C1 segment of cervical spinal cord (tissue), 14 donors: ENCODE measurements around the gene ATP11A.

ENCODE experiments used
- DNase-seq, 14 donors: peaks; one replicate each; lab custom pipeline; 2025; lab: John Stamatoyannopoulos, UW

The ATP11A gene

DNA sequence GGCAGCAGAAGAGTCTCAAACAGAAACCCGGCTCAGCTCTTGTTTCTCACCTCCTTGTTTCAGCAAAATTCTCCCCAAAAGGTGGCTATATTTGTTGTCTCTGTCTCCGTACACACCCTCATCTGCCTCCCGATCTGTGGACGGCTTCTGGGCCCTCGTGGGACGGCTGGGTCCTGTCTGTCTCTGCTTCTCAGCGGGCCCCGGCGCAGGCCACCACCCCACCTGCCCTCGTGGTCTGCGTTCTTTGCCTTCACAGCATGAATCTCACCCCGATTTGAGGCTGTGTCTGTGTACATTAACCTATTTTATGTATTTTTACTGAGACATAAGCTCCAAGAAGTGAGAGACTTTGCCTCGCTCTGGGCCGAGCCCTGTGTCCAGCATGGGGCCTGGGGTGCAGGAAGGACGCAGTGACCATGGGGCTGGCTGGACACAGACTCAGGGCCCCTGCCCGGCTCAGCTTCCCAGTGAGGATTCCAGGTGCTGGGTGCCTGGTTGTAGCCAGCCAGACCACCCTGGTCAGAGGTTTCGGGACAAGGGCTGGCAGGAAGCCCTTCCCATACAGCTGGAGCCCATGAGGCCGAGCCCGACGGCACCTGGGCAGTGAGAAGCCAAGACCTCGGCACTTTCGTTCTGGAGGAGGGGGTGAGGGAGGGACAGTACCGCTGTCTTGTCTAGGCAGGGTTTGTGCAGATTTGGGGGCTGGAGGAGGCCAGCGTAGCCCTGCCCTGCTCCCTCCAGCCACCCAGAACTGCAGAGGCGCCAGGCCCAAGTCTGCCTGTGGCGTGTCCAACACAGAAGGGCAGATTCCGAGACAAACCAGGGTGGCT lies 200.7 kb downstream of the ATP11A start:
- no peak for DNase-seq

DNA sequence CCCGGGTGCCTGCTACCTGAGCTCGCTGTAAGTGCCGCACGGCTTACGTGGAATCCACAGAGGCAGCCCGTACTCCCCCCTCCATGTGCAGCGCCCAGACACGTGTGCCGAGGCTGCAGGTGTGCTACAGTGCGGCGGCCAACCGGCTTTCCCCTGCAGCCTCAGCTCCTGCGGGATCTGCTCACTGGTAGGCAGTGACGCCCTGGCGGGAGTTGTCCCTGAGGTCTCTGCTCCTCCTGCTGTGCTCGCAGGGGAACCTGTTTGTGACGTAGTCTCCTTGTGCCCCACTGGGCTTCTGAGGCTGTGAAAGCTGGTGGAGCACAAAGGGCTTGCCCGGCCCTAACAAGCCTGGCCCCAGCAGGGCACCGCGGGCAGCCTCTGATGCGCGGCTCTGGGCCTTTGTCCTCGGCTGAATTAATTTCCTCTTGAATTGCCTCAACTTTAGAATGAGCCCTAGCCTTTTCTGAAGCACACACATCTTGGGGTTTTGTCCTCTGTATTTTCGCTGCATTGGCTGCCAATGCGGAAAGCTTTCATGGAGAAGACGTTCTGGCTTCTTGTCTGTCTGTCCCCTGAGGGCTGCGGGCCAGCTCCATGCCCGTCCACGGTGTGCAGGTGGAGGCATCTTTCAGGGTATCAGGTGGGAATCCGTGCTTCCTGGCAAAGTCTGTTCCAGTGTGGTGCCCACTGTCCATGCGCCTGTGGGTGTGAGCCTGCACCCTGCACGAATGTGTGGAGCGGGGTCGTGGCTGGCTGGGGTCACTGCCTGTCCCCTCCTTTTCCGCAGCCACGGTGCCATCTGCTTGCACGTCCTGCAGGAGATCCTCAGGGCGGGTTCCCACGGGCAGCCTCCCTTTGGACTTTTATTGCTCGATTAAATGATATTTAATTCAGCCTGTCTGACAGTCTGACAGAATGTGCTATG lies 201.9 kb downstream of the ATP11A start:
- DNase-seq = no peak

GRCh38 chr13:112892426-112893206 lies 202.8 kb downstream of the ATP11A start:
- peak in 1 of 14 donors; percentile 1 for DNase-seq

GRCh38 chr13:112893207-112893569 lies 203.3 kb downstream of the ATP11A start:
- no peak for DNase-seq

DNA sequence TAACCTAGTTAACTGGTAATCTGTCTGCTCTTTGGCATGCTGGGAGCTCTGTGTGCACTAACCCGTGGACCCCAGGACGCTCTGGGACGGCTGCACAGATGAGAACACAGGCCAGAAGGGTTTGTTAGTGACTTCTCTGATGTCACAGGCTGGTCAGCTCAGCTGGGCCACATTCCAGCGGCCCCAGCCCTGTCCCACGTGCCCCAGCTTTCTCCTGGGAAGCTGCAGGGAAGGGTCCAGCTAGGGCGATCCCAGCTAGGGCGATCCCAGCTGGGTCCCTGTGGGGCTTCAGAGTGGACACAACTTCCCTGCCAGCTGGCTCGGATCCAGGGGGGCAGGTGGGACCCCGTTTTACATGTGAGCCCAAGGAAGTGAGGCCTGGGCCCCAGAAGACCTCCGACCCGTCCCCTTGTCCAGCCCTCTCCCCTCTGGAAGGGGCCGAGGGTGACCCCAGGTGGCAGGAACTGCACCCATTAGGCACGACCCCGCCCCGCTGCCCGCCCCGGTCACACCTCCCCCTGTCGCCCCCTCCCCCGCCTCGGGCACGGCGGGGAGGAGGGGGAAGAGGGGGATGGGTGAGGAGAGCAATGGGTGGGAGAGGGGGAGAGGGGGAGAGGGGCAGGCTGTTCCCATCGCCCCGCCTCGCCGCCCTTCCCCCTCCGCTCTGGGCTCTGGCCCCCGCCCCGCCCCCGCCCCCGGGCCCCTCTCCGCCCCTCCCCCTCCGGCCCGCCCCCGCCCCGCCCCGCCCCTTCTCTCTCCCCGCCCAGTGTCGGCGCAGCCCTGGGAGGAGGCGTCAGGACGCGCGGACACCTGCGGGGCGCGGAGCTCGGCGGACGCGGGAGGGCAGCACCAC lies 204.0 kb downstream of the ATP11A start:
- DNase-seq = peak in 2 of 14 donors; percentile 16 to 25

DNA sequence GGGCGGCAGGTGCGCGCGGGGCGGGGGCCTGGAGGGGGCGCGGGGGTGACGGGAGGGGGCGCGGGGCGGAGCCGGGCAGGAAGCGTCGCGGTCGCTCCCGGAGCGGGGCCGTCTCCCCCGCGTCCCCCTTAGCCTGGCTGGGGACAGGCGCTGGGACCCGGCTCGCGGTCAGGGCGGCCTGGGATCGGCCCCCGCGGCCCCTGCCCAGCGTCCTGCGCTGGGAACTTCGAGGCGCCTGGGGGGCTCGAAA lies 204.5 kb downstream of the ATP11A start:
- no peak for DNase-seq

DNA sequence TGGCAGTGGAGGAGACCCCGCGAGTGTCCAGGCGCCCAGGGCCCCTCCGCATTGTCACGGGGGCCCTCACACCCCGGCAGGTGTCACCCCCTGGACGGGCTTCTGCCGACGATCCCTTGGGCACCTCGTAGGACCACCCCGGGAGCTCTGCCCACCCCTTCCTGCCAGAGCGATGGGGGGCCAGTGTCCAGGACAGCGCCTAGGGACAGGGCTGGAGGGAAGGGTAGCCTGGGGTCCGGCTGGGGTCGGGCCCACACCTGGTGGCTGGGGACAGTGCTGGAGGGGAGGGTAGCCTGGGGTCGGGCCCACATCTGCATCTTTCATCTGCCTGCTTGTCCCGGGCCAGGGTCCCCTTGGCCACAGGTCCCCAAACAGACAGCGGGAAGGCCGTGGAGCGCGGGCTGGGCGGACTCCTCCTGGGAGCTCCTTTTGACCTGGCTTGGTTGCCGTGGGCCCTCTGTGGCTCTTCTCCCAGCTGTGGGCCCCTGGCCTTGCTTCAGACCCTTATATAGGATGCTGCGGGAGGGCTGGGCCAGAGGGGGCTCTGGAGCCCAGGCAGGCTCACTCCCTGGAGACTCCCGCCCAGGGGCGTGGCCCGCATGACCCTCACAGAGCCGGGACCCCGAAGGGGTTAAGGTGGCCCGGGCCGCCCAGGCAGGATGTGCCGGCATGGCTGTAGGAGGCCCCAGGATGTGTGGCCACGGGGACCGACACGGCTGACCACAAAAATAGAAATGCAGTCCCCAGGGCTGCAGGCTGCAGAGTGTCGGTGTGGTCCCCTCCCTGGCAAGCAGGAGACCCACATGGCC lies 205.0 kb downstream of the ATP11A start:
- no peak for DNase-seq

- DNase-seq = no peak
Observed at GRCh38 chr13:112895521-112896465, 206.0 kb downstream of the ATP11A start.

DNA sequence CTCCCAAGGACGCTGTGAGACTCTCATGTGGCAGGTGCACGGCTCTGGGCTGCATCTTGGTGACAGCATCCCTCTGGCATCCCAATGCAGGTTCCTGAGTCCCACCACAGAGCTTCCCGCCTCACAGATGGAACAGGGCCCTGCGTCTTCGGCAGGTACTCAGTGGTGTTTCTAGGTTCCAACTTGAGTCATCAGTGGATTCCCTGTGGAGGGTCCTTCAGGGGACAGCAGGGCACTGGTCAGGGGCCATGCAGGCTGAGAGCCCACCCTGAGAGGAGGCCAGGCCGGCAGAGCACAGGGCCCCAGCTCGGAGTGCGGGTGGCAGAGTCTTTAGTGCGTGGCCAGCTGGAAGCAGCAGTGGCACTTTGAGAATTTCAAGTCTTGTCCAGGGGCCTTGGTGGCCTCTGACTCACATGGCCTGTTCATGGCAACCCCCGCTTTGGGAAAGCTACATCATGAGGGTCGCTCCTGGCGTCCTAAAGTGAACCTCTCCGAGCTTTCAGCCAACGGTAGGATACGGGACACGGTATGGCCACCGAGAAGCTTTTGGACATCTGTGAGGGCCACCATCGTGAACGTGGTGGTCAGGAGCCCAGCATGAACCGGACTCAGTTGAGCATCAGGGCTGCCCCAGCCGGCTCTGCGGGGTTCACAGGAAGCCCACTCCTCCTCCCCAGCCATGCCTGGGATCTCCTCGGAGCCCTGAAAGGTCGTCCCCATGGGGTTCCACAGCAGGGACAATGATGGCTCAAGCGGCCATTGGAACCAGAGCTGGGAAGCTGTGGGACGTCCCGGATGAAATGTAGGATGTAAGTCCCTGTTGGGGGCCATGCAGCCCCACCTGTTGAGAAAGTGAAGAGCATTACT lies 207.1 kb downstream of the ATP11A start:
- no peak for DNase-seq

GRCh38 chr13:112897603-112897955 lies 207.7 kb downstream of the ATP11A start:
- no peak for DNase-seq

DNA sequence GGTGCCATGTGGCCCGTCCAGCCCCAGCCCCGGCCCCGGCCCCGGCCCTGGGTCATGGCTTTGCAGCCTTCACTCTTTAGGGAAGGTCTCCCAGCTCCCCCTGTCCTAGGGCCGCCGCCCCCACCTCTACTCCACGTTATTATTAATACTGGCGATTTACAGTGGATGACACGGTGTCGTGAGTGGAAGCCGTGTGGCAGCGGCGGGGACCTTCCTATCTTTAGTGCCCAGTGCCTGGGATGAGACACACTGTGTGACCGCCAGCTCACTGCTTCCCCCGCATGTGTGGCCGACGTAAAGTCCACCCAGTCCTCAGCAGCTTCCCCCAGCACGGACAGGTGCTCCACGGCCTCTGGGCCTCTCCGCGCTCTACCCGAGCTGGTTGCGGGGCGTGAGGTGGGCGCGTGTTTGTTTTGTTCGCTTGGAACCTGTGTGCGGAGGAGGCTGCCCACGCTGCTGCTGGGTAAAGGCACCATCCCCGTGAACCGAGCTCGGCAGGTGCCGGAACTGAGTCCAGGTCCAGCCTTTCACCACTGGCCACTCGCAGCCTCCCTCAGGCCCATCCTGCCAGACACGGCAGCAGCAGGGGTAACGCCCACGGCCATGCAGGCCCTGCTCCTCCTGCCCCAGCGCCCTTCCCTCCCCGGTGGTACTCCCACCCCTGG lies 208.2 kb downstream of the ATP11A start:
- no peak for DNase-seq

- no peak for DNase-seq
Observed at GRCh38 chr13:112898621-112899280, 208.9 kb downstream of the ATP11A start.

GRCh38 chr13:112899281-112900225 lies 209.7 kb downstream of the ATP11A start:
- no peak for DNase-seq

DNA sequence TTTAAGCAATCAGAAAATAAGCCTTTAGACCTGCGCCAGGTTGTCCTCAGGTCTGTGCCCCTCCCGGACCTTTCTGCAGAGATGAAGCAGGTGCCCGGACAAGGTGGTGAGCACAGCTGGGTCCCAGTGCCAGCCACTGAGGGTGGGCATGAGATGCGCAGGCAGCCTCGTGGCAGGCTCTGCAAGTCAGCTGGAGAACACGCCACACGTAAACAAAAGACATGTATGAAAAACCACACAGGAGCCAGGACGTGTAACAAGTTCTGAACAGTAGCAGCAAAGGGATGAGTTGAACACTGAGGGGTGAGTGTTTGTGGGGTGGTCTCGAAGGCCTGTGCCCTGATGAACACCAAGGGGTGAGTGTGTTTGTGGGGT lies 210.4 kb downstream of the ATP11A start:
- DNase-seq = no peak

DNA sequence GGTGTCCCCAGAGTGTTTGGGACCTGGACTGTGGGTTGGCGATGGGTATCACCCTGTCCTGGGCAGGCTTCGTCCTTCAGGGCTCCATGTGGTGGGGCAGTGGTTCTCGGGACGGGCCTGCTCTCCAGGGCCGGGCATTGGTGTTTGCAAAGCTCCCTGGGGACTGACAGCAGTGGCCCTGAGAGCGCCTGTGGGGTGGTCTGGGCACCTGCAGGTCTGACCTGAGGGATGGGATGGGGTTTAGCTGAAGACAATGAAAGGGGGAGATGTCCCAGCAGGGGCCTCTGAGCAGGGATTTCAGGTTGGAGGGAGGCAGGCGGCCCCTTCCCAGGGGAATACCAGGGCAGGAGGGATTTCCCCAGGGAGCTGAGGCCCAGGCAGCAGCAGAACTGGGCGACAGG lies 210.9 kb downstream of the ATP11A start:
- DNase-seq = no peak

GRCh38 chr13:112902101-112902651 lies 212.3 kb downstream of the ATP11A start:
- no peak for DNase-seq
